Osteocyte (in vitro differentiated cells): ENCODE measurements around the gene MYCL. TPM values are rescaled to one million over a fixed set of nuclear protein-coding genes. Genes with fewer than 3 reads are reported as not detected.
"Not testable (repeated sequence)": the region's sequence is repeated elsewhere in the genome, so short reads cannot be mapped to it uniquely, and the experiment has no call there.

Experiments
- DNase-seq: peaks from one replicate; pipeline ENCODE4 v3.0.0; 2021; ENCODE audit warnings: mixed read lengths; ENCODE audit not compliant: unreplicated experiment; ENCODE audit errors: extremely low spot score
- H3K27ac Mint-ChIP-seq: one replicate; pipeline ENCODE4 v1.8.0; 2021; ENCODE audit warnings: mild to moderate bottlenecking, mixed read lengths; ENCODE audit not compliant: unreplicated experiment
- H3K27me3 Mint-ChIP-seq: one replicate; pipeline ENCODE4 v1.8.0; 2021; ENCODE audit warnings: mixed read lengths; ENCODE audit not compliant: unreplicated experiment
- H3K36me3 Mint-ChIP-seq: one replicate; pipeline ENCODE4 v1.8.0; 2021; ENCODE audit warnings: mixed read lengths; ENCODE audit not compliant: unreplicated experiment
- H3K4me1 Mint-ChIP-seq: one replicate; pipeline ENCODE4 v1.8.0; 2021; ENCODE audit warnings: mixed read lengths; ENCODE audit not compliant: unreplicated experiment
- H3K4me3 Mint-ChIP-seq: one replicate; pipeline ENCODE4 v1.8.0; 2021; ENCODE audit warnings: mild to moderate bottlenecking, moderate library complexity, mixed read lengths; ENCODE audit not compliant: unreplicated experiment
- H3K9me3 Mint-ChIP-seq: one replicate; pipeline ENCODE4 v1.8.0; 2021; ENCODE audit warnings: mixed read lengths; ENCODE audit not compliant: unreplicated experiment
- CTCF ChIP-seq: fragments of 200-600 bp; sonication (generic); IDR thresholded peaks from 2 replicates; pipeline ENCODE4 v1.5.0; 2021; ENCODE audit warnings: antibody characterized with exemption, mild to moderate bottlenecking, moderate library complexity
- total RNA-seq: library from RNA; stranded (reverse); gene quantifications from 2 replicates; pipeline ENCODE4 v1.2.1, GENCODE V29; 2021

Gene MYCL
- total RNA-seq, 1 donor from 2014 or later, result 0.21 TPM

DNA sequence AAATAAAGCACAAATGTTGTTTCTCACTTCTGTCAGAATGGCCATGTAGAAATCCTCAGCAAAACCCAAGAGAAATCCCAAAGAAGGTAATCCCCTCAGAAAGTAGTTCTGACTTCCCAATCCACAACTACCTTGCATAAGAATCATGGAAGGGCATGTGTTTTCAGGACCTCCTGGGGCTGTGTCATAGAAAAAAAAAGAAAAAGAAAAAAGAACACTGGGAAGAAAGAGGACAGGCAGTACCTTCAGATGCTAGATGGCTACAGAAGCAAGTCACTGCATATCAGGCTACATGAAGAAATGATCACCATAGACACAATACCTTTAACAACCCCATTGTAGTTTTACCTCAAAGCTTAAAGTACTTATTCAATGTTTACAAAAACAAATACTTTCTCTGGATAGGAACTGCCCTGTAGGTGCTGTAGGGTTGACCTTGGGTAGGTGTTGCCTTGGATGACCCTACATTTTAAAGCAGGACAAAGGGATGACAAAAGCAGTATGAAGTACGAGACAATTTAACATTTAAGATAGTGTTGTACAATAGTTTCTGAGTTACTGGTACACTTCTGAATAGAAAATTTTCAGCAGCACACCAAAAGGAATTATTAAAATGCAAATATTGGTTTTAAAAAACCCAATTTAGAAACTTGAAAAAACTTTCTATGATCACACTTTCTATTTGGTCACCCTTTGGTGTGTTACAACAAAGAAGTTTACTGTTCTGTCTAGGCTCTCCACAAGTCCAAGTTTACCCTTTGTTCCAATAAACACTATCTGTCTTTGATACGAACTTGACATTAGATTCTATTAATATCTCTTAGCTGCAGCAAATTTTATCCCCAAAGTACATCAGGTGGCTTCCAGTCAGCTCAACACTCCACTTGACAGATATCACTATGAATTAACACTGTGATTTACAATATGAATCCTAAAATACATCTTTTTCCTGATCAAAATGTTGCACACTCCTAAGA is 23.4 kb downstream of the MYCL start:
- no peak overlapping the region for H3K4me3 Mint-ChIP-seq
- no peaks in the 10 kb centered on the region for H3K27me3 Mint-ChIP-seq
- H3K27ac Mint-ChIP-seq, result no peak overlapping the region
- peaks cover 3% of the 10 kb centered on the region for H3K36me3 Mint-ChIP-seq
- peaks cover 26% of the 10 kb centered on the region for H3K4me1 Mint-ChIP-seq
- no peaks in the 10 kb centered on the region for H3K9me3 Mint-ChIP-seq
- no peak for DNase-seq
- no peak for TF ChIP-seq CTCF

DNA sequence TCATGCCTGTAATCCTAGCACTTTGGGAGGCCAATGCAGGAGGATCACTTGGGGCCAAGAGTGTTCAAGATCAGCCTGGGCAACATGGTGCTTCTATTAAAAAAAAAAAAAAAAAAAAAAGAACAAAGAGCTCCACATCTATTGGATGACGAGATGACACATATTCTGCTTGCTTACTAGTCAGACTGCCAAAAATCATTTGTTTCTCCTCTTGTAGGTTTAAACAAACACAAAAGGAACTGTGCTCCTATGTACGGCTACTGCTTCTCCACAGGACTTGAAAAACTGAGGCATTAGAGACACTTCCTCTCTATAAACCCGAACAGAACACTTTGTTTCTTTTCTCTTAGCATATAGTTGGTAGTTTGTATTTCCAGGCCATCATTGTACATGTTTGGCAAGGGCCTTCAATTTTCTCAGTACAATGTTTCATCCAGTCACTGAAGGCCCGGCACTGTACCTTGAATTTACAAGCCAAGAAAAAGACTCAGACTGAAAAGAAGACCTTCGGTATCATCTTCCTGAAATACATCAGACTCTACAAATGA is 24.4 kb downstream of the MYCL start:
- H3K27me3 Mint-ChIP-seq, result no peaks in the 10 kb centered on the region
- peaks cover 3% of the 10 kb centered on the region for H3K36me3 Mint-ChIP-seq
- H3K27ac Mint-ChIP-seq, result no peak overlapping the region
- no peak overlapping the region for H3K4me3 Mint-ChIP-seq
- no peak for TF ChIP-seq CTCF
- H3K9me3 Mint-ChIP-seq, result no peaks in the 10 kb centered on the region
- H3K4me1 Mint-ChIP-seq, result peaks cover 20% of the 10 kb centered on the region
- DNase-seq, result no peak

- TF ChIP-seq CTCF, result no peak
- Mint-ChIP-seq H3K9me3 (no peaks in the 10 kb centered on the region), H3K27ac (no peak overlapping the region), H3K27me3 (no peaks in the 10 kb centered on the region), H3K36me3 (peaks cover 3% of the 10 kb centered on the region), H3K4me3 (no peak overlapping the region), H3K4me1 (peaks cover 12% of the 10 kb centered on the region)
- DNase-seq, result no peak
Observed at GRCh38 chr1:39876144-39876543, 25.6 kb downstream of the MYCL start.

GRCh38 chr1:39872698-39873097 is 29.0 kb downstream of the MYCL start:
- Mint-ChIP-seq H3K27ac (no peak overlapping the region), H3K36me3 (peaks cover 2% of the 10 kb centered on the region), H3K4me3 (no peak overlapping the region), H3K9me3 (no peaks in the 10 kb centered on the region), H3K27me3 (no peaks in the 10 kb centered on the region), H3K4me1 (peaks cover 9% of the 10 kb centered on the region)
- TF ChIP-seq CTCF, result no peak
- DNase-seq, result no peak

GRCh38 chr1:39871796-39872195 is 29.9 kb downstream of the MYCL start:
- Mint-ChIP-seq H3K36me3 (peaks cover 2% of the 10 kb centered on the region), H3K27ac (no peak overlapping the region)

DNA sequence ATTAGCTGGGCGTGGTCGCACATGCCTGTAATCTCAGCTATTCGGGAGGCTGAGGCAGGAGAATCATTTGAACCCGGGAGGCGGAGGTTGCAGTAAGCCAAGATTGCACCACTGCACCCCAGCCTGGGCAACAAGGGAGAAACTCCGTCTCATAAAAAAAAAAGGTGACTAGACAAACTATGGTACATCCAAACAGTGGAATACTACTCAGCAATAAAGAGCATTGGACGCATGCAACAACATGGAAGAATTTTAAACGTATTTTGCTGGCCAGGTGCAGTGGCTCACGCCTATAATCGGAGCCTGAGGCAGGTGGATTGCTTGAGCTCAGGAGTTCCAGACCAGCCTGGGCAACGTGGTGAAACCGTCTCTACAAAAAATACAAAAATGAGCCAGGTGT is 30.7 kb downstream of the MYCL start:
- not testable (repeated sequence) for H3K36me3 Mint-ChIP-seq, H3K9me3 Mint-ChIP-seq, DNase-seq, H3K4me1 Mint-ChIP-seq, H3K4me3 Mint-ChIP-seq, H3K27me3 Mint-ChIP-seq, H3K27ac Mint-ChIP-seq

More at GRCh38 chr1:39871796-39872195, 29.9 kb downstream of the MYCL start:
- Mint-ChIP-seq H3K9me3 (no peaks in the 10 kb centered on the region), H3K4me3 (no peak overlapping the region), H3K27me3 (no peaks in the 10 kb centered on the region), H3K4me1 (peaks cover 7% of the 10 kb centered on the region)
- TF ChIP-seq CTCF, result no peak
- DNase-seq, result no peak

DNA sequence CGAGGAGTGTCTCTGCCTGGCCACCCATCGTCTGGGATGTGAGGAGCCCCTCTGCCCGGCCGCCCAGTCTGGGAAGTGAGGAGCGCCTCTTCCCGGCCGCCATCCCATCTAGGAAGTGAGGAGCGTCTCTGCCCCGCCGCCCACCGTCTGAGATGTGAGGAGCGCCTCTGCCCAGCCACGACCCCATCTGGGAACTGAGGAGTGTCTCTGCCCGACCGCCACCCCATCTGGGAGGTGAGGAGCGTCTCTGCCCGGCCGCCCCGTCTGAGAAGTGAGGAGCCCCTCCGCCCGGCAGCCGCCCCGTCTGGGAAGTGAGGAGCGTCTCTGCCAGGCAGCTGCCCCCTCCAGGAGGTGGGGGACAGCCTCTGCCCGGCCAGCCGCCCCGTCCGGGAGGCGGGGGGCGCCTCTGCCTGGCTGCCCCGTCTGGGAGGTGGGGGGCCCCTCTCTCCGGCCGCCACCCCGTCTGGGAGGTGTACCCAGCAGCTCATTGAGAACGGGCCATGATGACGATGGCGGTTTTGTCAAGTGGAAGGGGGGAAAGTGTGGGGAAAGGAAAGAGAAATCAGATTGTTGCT is 32.1 kb downstream of the MYCL start:
- H3K9me3 Mint-ChIP-seq, H3K36me3 Mint-ChIP-seq, H3K27me3 Mint-ChIP-seq, DNase-seq, H3K4me3 Mint-ChIP-seq, H3K4me1 Mint-ChIP-seq, H3K27ac Mint-ChIP-seq: not testable (repeated sequence)
